SU-DHL-6 (cell line): ENCODE results near the gene HOXA13.

Experiments
- CTCF ChIP-seq: fragments of 200-600 bp; sonication (generic); IDR thresholded peaks from one replicate; pipeline ENCODE4 v1.5.1; 2017; ENCODE audit warnings: antibody characterized with exemption, mild to moderate bottlenecking, low read length, moderate library complexity; ENCODE audit not compliant: insufficient read depth, poor library complexity, severe bottlenecking
- EZH2phosphoT487 ChIP-seq: fragments of 200-600 bp; sonication (generic), shearing (Covaris generic); conservative IDR thresholded peaks from 2 replicates; pipeline ENCODE4 v1.6.1; 2018; ENCODE audit warnings: mild to moderate bottlenecking, antibody characterized with exemption, low read length, moderate library complexity, mixed read lengths

- TF ChIP-seq CTCF (no peak), EZH2phosphoT487 (no peak)
Measured at GRCh38 chr7:27205325-27206280, 5.7 kb upstream of the HOXA13 start.
